Measurements from ENCODE around the gene KLF2. TPM values are rescaled to one million over a fixed set of nuclear protein-coding genes. Genes with fewer than 3 reads are reported as not detected.

KLF2 gene
- total RNA-seq, 2 donors from 2014 or later: 34.9 to 146 TPM

GRCh38 chr19:16333001-16333586, 8.5 kb downstream of the KLF2 start:
- DNase-seq (ENCODE audit: low spot score) (no peak), ATAC-seq (ENCODE audit: insufficient number of reproducible peaks, low FRiP score, low read depth) (no peak)
- H3K4me3 ChIP-seq: no peak overlapping the region
- no peak for TF ChIP-seq CTCF (IDR thresholded peaks at IDR 0.05)
- H3K4me1 ChIP-seq (ENCODE audit: control insufficient read depth in 1 of 2, low read depth in 2 of 2): peaks cover 14 to 32% of the 10 kb centered on the region in 2 donors
- H3K27me3 ChIP-seq (replicated peaks; ENCODE audit: insufficient read depth): no peaks in the 10 kb centered on the region
- no peaks in the 10 kb centered on the region for H3K9me3 ChIP-seq
- no peaks in the 10 kb centered on the region for H3K36me3 ChIP-seq
- no peak overlapping the region for H3K27ac ChIP-seq

- H3K27ac ChIP-seq: no peak overlapping the region
- no peak for TF ChIP-seq CTCF (IDR thresholded peaks at IDR 0.05)
- no peaks in the 10 kb centered on the region for H3K27me3 ChIP-seq (replicated peaks; ENCODE audit: insufficient read depth)
- no peak overlapping the region for H3K4me3 ChIP-seq
- H3K36me3 ChIP-seq: no peaks in the 10 kb centered on the region
- DNase-seq (ENCODE audit: low spot score) (no peak), ATAC-seq (ENCODE audit: insufficient number of reproducible peaks, low FRiP score, low read depth) (no peak)
- H3K9me3 ChIP-seq: no peaks in the 10 kb centered on the region
- H3K4me1 ChIP-seq (ENCODE audit: control insufficient read depth in 1 of 2, low read depth in 2 of 2): peaks cover 17 to 33% of the 10 kb centered on the region in 2 donors
Measured at GRCh38 chr19:16334411-16334810, 9.8 kb downstream of the KLF2 start.

GRCh38 chr19:16335226-16335625, 10.6 kb downstream of the KLF2 start:
- Histone ChIP-seq H3K9me3 (no peaks in the 10 kb centered on the region), H3K27ac (no peak overlapping the region), H3K27me3 (replicated peaks; ENCODE audit: insufficient read depth) (no peaks in the 10 kb centered on the region), H3K4me1 (ENCODE audit: control insufficient read depth in 1 of 2, low read depth in 2 of 2) (peaks cover 18 to 38% of the 10 kb centered on the region in 2 donors), H3K36me3 (no peaks in the 10 kb centered on the region), H3K4me3 (no peak overlapping the region)
- ATAC-seq (ENCODE audit: insufficient number of reproducible peaks, low FRiP score, low read depth): no peak
- no peak for DNase-seq (ENCODE audit: low spot score)
- TF ChIP-seq CTCF (IDR thresholded peaks at IDR 0.05): no peak

GRCh38 chr19:16336571-16336970, 11.9 kb downstream of the KLF2 start:
- Histone ChIP-seq H3K27ac (no peak overlapping the region), H3K27me3 (replicated peaks; ENCODE audit: insufficient read depth) (no peaks in the 10 kb centered on the region), H3K9me3 (no peaks in the 10 kb centered on the region), H3K36me3 (no peaks in the 10 kb centered on the region), H3K4me3 (no peak overlapping the region), H3K4me1 (ENCODE audit: control insufficient read depth in 1 of 2, low read depth in 2 of 2) (peaks cover 16 to 30% of the 10 kb centered on the region in 2 donors)
- TF ChIP-seq CTCF (IDR thresholded peaks at IDR 0.05): no peak
- DNase-seq (ENCODE audit: low spot score): no peak
- ATAC-seq (ENCODE audit: insufficient number of reproducible peaks, low FRiP score, low read depth): no peak

- no peaks in the 10 kb centered on the region for H3K36me3 ChIP-seq
- TF ChIP-seq CTCF (IDR thresholded peaks at IDR 0.05): no peak
- peaks cover 22 to 35% of the 10 kb centered on the region in 2 donors for H3K4me1 ChIP-seq (ENCODE audit: control insufficient read depth in 1 of 2, low read depth in 2 of 2)
- no peaks in the 10 kb centered on the region for H3K9me3 ChIP-seq
- ATAC-seq (ENCODE audit: insufficient number of reproducible peaks, low FRiP score, low read depth): no peak
- H3K27me3 ChIP-seq (replicated peaks; ENCODE audit: insufficient read depth): no peaks in the 10 kb centered on the region
- H3K27ac ChIP-seq: peak overlapping the region; percentile 80 to 84
- H3K4me3 ChIP-seq: peak overlapping the region; percentile 40
- DNase-seq (ENCODE audit: low spot score): no peak
Measured at GRCh38 chr19:16337809-16338469, 13.3 kb downstream of the KLF2 start.
